Measurements from ENCODE around the gene KDM4D. TPM values are rescaled to one million over a fixed set of nuclear protein-coding genes. Genes with fewer than 3 reads are reported as not detected.
"Not testable (repeated sequence)": the region's sequence is repeated elsewhere in the genome, so short reads cannot be mapped to it uniquely, and the experiment has no call there.

KDM4D gene
- total and polyA plus RNA-seq, 9 of the 15 experiments (the other 6 are each of a cell fraction or from before 2014, with no cell fraction given): 0.34 to 1.1 (median 0.50) TPM

- H3K4me1 ChIP-seq (replicated peaks in 1 of 2; ENCODE audit: control insufficient read depth in 2 of 2, insufficient read depth in 2 of 2, low read length in 2 of 2); H3K27me3 ChIP-seq (ENCODE audit: control insufficient read depth in 2 of 2, insufficient read depth in 2 of 2, low read length in 2 of 2); H3K27ac ChIP-seq (ENCODE audit: extremely low read depth, low read depth, low read length); intact Hi-C loops (cut with micrococcal nuclease); H3K9me1 ChIP-seq (ENCODE audit: control insufficient read depth, insufficient read depth, low read length); H4K20me1 ChIP-seq (replicated peaks; ENCODE audit: control insufficient read depth, insufficient read depth, low read length); H3K4me2 ChIP-seq (ENCODE audit: insufficient read depth, low read length); H3K4me3 ChIP-seq; in situ Hi-C loops (cut with MboI); H3K79me2 ChIP-seq (ENCODE audit: control insufficient read depth, insufficient read depth, low read length); CTCF ChIA-PET (ENCODE audit: low intra/inter-chr PET ratio); H3K9ac ChIP-seq (ENCODE audit: insufficient read depth in 1 of 2, low read depth in 2 of 2, low read length in 2 of 2); H3K9me3 ChIP-seq (replicated peaks; ENCODE audit: control insufficient read depth, insufficient read depth, low read depth, low read length); H2AFZ ChIP-seq (ENCODE audit: low read depth, low read length); H3K36me3 ChIP-seq (ENCODE audit: control insufficient read depth, insufficient read depth, low read length); BruUV-seq (replicated peaks); DNase-seq (ENCODE audit: extremely low read depth in 1 of 4, low spot score in 3 of 4): not testable (repeated sequence)
- 5% methylated on average over 6 of the region's 9 CpGs for WGBS (ENCODE audit: insufficient coverage, low coverage, missing lambda C conversion rate)
- FAIRE-seq (peak; percentile 65), ATAC-seq (peak; percentile 63)
- POLR2A ChIA-PET: interaction anchor here (0.6 kb wide), 1 partner anchor 39 kb away, joined by 3 read pairs; no protein-coding TSS in a partner anchor
Measured at GRCh38 chr11:95025594-95025993, 52.1 kb downstream of the KDM4D start.

- Histone ChIP-seq H2AFZ (ENCODE audit: low read depth, low read length) (0 out of 2 replicates have a peak overlapping the region, but pooled peaks have one; percentile 19), H3K36me3 (ENCODE audit: control insufficient read depth, insufficient read depth, low read length) (no peaks in the 10 kb centered on the region), H3K4me1 (replicated peaks in 1 of 2; ENCODE audit: control insufficient read depth in 2 of 2, insufficient read depth in 2 of 2, low read length in 2 of 2) (no peaks in the 10 kb centered on the region; a peak in 1 of 5 replicates), H3K9me3 (replicated peaks; ENCODE audit: control insufficient read depth, insufficient read depth, low read depth, low read length) (no peaks in the 10 kb centered on the region), H3K79me2 (ENCODE audit: control insufficient read depth, insufficient read depth, low read length) (no peaks in the 10 kb centered on the region), H3K9ac (ENCODE audit: insufficient read depth in 1 of 2, low read depth in 2 of 2, low read length in 2 of 2) (no peak overlapping the region), H4K20me1 (replicated peaks; ENCODE audit: control insufficient read depth, insufficient read depth, low read length) (no peaks in the 10 kb centered on the region), H3K4me3 (no peak overlapping the region), H3K27me3 (ENCODE audit: control insufficient read depth in 2 of 2, insufficient read depth in 2 of 2, low read length in 2 of 2) (no peaks in the 10 kb centered on the region), H3K4me2 (ENCODE audit: insufficient read depth, low read length) (no peak overlapping the region), H3K9me1 (ENCODE audit: control insufficient read depth, insufficient read depth, low read length) (no peaks in the 10 kb centered on the region), H3K27ac (ENCODE audit: extremely low read depth, low read depth, low read length) (no peak overlapping the region)
- ATAC-seq (no peak), DNase-seq (ENCODE audit: extremely low read depth in 1 of 4, low spot score in 3 of 4) (no peak), FAIRE-seq (no peak)
- POLR2A ChIA-PET: interaction anchor here (0.6 kb wide), 1 partner anchor 93 kb away, joined by 3 read pairs; no protein-coding TSS in a partner anchor
- CTCF ChIA-PET (ENCODE audit: low intra/inter-chr PET ratio): no interaction called here
- WGBS (ENCODE audit: insufficient coverage, low coverage, missing lambda C conversion rate): 4% methylated on average over 2 of the region's 3 CpGs
- BruUV-seq (replicated peaks): no TSS peak
- in situ Hi-C loops (cut with MboI) (no loop called here), intact Hi-C loops (cut with micrococcal nuclease) (no loop called here)
- TF ChIP-seq NR4A1 (CRISPR knock-in tag; IDR thresholded peaks at IDR 0.05): no peak
- TF ChIP-seq NR4A1 (tag; IDR thresholded peaks at IDR 0.05): no peak
- TF ChIP-seq PBX2 (CRISPR knock-in tag; IDR thresholded peaks at IDR 0.05; ENCODE audit: low read depth): no peak
- peak; percentile 40; the same call in 1 of the 2 replicates for TF ChIP-seq PBX2 (tag; conservative IDR thresholded peaks at IDR 0.05; ENCODE audit: low read depth)
- no peak for TF ChIP-seq FOXJ3 (CRISPR knock-in tag; IDR thresholded peaks at IDR 0.05)
- TF ChIP-seq CREB3L1 (IDR thresholded peaks at IDR 0.05; ENCODE audit: borderline replicate concordance, low read depth): no peak
- peak; percentile 51 for TF ChIP-seq MEIS2 (IDR thresholded peaks at IDR 0.05; ENCODE audit: partially characterized antibody)
- TF ChIP-seq MAX (CRISPR knock-in tag; IDR thresholded peaks at IDR 0.05): no peak
Measured at GRCh38 chr11:95028357-95028756, 54.8 kb downstream of the KDM4D start.

Measured in K562 (cell line).